ENCODE results near the gene ANKS3.
A peak's percentile ranks its signal among the peaks of the same experiment; 100 is the strongest.

DNA sequence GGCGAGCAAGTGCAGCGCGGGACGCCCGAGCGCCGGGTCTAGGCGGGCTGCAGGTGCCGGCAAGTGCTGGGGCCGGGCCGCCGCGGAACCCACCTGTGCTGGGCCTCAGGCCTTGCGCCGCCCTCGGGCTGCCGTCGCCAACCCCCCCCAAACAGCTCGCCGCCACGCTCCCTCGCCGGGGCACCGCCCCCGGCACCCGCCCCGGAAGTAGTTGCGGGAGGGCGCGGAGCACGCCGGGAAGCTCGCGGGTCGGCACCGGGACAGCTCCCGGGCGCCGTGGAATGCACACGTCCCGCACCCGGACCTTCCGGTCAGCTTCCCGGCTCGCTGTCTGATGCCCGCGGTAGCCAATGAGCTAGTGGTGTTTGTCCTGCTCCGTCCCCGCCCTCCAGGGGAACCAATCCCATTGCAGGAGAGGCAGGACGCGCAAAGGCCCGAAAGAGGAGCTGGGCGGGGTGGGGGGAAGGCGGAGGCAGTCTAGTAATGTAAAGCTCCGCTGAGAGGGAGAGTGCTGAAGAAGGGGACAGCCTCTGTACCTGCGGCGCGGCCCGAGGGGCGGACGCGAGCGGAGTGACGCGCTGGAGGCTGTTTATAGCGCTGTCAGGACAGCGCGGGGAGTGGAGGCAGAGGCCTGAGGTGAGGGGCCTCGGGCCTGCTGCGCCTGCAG is at the start of gene ANKS3, which contains the start of gene DNAAF8:
- TF ChIP-seq CTCF (conservative IDR thresholded peaks at IDR 0.05) (no peak), ZFX (IDR thresholded peaks at IDR 0.05) (peak; percentile 83; the same call in 1 of the 2 replicates)

Data from C4-2B (cell line).